Measurements from ENCODE around the gene B3GNT7.

Gene B3GNT7

DNA sequence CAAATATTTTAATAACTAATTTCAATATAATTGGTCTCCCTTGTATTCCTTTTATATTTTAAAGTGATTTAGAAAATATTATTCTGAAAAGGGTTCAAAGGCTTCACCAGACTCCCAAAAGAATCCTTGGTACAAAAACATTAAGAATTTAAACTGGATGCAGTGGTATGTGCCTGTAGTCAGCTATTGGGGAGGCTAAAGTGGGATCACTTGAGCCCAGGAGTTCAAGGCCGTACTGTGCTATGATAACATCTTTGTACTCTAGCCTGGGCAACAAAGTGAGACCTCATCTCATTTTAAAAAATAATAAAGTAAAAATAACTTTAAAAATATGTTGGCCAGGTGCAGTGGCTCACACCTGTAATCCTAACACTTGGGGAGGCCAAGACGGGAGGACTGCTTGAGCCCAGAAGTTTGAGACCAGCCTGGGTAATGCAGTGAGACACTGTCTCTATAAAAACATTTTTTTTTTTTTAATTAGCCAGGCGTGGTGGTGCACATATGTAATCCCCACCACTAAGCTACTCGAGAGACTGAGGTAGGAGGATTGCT lies 54.1 kb downstream of the B3GNT7 start:
- Histone ChIP-seq H3K9ac (ENCODE audit: low read length) (no peak overlapping the region), H3K9me3 (ENCODE audit: control insufficient read depth, low read length) (no peaks in the 10 kb centered on the region), H3K4me3 (ENCODE audit: low read length) (no peak overlapping the region), H3K27me3 (replicated peaks; ENCODE audit: control insufficient read depth, insufficient read depth, low read length) (no peaks in the 10 kb centered on the region), H3K36me3 (ENCODE audit: control insufficient read depth, insufficient read depth, low read length, severe bottlenecking) (peaks cover 25% of the 10 kb centered on the region), H3K4me1 (ENCODE audit: control insufficient read depth, insufficient read depth, low read length) (no peaks in the 10 kb centered on the region)
- DNase-seq (ENCODE audit: low read depth): no peak

DNA sequence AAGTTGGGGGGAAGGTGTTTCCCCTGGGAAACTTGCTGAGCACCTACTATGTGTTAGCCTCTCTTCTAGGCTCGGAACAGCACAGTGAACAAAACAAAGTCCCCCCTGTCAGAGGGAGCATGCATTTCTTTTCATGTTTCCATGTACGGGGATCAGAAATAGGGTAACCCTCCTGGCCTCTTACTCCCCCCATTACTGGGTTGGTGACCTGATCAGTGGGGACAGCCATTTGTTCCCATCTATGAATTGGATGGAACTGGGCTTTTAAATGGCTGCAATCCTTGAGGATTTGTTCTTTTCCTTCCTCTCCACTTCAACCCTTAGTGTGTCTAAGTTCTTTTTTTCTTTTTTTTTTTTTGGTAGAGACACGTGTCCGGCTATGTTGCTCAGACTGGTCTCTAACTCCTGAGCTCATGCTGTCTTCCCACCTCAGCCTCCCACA lies 55.1 kb downstream of the B3GNT7 start:
- no peak overlapping the region for H3K9ac ChIP-seq (ENCODE audit: low read length)
- H3K4me3 ChIP-seq (ENCODE audit: low read length): no peak overlapping the region
- H3K27me3 ChIP-seq (replicated peaks; ENCODE audit: control insufficient read depth, insufficient read depth, low read length): no peaks in the 10 kb centered on the region
- no peaks in the 10 kb centered on the region for H3K4me1 ChIP-seq (ENCODE audit: control insufficient read depth, insufficient read depth, low read length)
- H3K9me3 ChIP-seq (ENCODE audit: control insufficient read depth, low read length): no peaks in the 10 kb centered on the region
- peaks cover 35% of the 10 kb centered on the region for H3K36me3 ChIP-seq (ENCODE audit: control insufficient read depth, insufficient read depth, low read length, severe bottlenecking)
- DNase-seq (ENCODE audit: low read depth): no peak

Data from adipocyte (in vitro differentiated cells).